G401.6 (cell line): ENCODE measurements around the gene ZNF217.
"Not testable (repeated sequence)": the region's sequence is repeated elsewhere in the genome, so short reads cannot be mapped to it uniquely, and the experiment has no call there.

Experiments
- FAIRE-seq: peaks from 2 replicates; lab custom pipeline; 2012; peaks lifted over from hg19 to GRCh38; lab: Jason Lieb, UNC

Gene ZNF217

DNA sequence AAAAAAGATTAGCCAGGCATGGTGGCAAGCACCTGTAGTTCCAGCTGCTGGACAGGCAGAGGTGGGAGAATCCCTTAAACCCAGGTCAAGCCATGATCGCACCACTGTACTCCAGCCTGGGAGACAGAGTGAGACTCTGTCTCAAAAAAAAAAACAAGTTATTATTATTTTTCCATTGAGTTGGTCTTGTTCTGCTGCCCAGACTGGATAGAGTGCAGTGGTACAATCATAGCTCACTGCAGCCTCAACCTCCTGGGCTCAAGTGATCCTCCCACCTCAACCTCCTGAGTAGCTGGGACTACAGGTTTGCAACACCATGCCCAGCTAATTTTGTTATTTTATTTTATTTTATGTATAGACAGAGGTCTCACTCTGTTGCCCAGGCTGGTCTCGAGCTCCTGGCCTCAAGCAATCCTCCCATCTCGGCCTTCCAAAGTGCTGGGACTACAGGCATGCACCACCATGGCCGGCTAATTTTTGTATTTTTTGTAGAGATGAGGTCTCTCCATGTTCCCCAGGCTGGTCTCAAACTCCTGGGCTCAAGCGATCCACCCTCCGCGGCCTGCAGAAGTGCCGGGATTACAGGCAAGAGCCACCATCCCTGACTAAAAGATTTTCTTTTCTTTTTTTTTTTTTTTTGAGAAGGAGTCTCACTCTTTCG is 31.4 kb downstream of the ZNF217 start:
- not testable (repeated sequence) for FAIRE-seq

DNA sequence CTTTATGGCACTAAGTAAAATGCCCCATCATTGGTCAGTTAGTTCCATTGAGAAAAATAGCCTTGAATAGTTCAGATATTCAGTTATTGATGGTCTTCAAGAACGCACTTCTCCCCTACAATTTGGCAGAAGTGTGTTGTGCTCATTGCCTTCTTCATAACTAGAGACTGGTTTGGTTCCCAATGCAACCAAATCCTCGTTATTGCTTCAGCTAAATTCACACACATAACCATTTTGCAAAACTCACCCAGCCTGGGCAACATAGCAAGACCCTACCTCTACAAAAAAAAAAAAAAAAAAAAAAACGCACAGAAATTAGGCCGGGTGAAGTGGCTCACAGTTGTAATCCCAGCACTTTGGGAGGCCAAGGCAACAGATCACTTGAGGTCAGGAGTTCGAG is 32.1 kb downstream of the ZNF217 start:
- FAIRE-seq, result no peak

DNA sequence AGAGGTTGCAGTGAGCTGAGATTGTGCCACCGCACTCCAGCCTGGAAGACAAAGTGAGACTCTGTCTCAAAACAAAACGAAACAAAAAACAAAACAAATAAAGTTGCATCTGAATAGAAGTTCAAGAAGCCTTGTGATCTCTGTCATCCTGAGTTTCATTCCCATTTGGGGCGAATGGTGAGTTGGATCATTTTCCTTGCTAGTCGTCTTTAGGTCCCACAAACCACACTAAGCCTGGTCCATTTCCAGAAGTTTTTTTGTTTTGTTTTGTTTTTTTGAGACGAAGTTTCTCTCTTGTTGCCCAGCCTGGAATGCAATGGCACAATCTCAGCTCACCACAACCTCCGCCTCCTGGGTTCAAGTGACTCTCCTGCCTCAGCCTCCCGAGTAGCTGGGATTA is 33.8 kb downstream of the ZNF217 start:
- FAIRE-seq, result no peak

DNA sequence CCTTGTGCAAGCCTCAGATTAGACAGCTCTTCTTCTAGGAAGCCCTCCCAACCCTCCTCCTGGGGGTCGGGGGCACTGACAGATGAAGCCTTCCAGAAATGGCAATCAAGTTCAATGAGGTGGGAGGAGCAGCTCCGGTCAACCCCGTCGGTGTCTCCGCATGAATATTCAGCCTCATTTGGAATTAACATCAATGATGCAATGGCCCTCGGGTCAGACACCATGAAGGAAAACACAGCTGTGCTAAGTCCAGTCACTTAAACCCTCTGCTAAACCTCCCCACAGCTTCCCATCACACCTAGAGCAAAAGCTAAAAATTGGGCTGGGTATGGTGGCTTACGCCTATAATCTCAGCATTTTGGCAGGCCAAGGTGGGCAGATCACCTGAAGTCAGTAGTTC is 36.5 kb downstream of the ZNF217 start:
- no peak for FAIRE-seq

DNA sequence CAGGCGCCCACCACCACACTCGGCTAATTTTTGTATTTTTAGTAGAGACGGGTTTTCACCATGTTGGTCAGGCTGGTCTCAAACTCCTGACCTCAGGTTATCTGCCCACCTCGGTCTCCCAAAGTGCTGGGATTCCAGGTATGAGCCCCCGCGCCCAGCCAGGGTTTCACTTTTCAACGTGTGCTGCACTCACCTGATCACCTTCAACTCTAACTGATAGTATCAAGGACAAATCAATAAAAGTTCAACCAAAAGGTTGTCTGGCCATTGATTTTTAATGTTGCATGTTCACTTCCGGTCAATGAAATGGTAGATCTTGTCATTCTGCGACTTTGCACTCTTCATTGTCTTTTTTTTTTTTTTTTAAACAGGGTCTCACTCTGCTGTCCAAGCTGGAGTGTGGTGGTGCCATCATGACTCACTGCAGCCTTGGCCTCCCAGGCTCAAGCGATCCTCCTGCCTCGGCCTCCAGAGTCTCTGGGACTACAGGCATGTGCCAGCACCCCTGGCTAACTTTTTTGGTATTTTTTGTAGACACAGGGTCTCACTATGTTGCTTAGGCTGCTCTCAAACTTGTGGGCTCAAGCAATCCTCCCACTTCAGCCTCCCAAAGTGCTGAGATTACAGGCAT is 37.3 kb downstream of the ZNF217 start:
- FAIRE-seq, result no peak

DNA sequence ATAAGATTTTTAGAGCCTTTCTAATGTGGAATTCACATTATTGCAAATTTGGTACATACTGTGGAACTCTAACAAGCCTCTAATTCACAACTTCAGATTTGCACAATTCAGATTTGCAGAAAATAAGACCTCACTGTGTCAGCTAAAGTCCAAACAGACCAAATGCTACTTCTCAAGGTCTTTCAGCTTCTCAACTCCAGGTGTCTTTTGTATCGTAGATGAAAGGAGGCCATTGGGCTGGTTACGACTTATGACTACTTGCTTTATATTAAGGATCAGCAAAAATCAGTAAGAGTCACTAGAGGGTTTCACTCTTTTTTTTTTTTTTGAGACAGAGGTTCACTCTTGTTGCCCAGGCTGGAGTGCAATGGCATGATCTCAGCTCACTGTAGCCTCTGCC is 37.8 kb downstream of the ZNF217 start:
- no peak for FAIRE-seq

DNA sequence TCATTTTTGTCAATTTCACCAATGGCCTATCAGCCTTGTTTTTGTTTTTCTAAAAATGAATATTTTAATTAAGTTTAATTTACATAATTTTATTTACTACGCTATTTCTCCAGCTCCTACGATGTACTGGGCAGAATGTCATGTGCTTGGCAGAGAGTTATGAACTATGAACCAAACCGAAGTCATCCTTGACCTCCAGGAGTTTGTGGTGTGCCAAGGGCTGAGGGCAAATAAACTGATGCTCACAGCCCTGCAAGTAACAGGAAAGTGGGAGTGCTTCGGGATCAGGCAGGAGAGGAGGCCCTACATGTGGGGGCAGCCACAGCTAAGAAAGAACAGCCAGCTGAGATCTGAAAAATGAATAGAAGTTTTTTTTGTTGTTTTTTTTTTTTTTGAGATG is 38.6 kb downstream of the ZNF217 start:
- FAIRE-seq, result no peak

DNA sequence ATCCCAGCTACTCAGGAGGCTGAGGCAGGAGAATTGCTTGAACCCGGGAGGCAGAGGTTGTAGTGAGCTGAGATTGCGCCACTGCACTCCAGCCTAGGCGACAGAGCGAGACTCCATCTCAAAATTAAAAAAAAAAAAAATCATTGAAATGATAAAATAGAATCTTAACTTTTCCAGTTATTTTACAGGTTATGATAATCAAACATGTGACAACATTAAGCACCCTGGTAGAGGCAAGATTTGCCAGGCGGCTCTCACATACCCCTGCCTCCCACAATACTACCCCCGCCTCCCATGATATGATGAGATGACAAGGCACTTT is 41.1 kb downstream of the ZNF217 start:
- not testable (repeated sequence) for FAIRE-seq

DNA sequence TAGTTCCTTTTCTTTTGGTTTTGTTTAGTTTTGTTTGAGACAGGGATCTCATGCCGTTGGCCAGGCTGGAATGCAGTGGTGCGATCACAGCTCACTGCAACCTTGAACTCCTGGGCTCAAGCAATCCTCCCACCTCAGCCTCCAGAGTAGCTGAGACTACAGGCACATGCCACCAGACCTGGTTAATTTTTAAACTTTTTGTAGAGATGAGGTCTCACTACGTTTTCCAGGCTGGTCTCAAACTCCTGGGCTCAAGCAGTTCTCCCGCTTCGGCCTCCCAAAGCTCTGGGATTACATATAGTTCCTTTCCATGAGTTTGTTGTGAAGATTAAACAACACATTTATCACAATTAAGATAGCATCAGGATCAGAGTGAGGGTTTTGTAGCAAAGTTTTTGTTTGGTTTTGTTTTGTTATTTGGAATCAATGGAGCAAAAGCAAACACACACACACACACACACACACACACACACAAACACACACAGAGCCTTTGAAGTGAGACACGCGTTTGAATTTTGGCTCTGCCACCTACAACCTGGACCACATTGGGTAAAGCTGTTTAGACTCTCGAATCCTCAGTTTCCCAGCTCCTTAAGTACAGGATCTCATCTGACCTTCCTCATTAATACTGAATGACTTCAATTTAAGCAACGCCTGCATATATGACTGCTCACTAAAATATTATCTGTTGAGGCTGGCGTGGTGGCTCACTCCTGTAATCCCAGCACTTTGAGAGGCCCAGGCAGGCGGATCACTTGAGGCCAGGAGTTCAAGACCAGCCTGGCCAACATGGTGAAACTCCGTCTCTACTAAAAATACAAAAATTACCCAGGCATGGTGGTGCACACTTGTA is 41.7 kb downstream of the ZNF217 start:
- not testable (repeated sequence) for FAIRE-seq

DNA sequence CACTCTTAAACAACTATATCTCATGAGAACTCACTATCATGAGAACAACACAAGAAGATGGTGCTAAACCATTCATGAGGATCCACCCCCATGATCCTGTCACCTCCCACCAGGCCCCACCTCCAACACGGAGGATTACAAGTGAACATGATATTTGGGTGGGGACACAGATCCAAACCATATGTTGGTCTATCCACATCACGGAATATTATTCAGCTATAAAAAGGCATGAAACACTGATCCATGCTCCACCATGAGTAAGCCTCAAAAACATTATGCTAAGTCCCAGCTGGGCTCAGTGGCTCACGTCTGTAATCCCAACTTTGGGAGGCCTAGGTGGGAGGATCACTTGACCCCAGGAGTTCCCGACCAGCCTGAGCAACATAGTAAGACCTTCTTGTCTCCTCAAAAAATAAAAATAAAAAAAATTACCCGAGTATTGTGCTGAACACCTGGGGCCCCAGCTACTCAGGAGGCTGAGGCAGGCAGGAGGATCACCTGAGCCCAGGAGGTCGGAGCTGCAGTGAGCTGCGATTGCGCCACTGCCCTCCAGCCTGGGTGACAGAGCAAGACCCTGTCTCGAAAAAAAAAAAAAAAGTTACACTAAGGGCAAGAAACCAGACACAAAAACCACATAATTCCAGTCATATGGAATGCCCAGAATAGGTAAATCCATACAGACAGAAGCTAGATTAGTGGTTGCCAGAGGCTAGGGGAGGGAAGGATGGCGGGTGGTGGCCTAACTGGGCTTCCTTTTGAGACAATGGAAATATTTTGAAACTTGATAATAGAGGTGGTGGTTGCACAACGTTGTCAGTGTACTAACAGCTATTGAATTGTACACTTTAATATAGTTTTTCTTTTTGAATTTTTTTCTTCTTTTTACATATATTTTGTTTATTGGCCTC is 43.1 kb downstream of the ZNF217 start:
- FAIRE-seq, result no peak

DNA sequence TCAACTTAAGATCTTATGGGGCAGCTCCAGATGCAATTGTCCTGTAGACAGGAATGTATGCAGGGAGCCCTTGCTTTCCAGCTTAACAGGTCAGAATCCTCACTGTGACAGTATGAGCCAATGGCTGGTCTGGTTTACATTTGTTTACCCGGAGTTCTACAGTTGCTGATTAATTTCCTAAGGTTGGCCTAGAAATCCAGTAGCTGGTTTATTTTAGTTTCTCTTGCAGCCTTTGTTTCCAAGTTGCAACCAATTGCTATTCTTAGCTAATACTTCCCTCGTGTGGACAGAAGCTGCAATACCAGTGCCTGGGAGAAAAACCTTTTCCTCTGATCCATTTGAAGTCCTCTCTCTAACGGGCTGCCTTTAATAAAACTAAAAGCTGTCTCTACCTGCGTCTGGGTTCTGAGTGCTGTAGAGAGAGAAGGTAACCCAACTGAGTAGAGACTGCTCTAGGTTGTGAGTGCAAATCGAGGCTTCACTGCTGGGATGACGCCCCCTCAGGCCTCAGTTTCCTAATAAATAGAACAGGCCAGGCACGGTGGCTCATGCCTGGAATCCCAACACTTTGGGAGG is 45.9 kb downstream of the ZNF217 start:
- FAIRE-seq, result peak; percentile 96

DNA sequence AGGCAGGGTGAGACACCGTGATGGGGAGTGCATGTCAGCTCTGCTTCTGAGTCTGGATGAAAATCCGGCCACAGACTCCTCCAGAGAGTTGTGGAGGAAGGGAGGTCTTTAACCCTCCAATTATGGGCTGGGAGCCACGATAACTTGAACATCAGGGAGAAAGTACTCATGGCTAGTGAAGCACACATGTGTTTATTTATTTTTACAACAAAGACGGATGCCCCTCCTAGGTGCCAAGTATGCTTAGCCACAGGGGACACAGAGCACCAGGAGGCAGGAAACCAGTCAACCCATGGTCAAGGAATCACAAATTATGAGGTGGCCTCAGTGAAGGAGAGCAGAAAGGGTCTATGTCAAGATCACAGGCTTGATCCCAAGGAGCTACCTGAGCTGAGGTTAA is 54.1 kb downstream of the ZNF217 start:
- FAIRE-seq, result no peak

DNA sequence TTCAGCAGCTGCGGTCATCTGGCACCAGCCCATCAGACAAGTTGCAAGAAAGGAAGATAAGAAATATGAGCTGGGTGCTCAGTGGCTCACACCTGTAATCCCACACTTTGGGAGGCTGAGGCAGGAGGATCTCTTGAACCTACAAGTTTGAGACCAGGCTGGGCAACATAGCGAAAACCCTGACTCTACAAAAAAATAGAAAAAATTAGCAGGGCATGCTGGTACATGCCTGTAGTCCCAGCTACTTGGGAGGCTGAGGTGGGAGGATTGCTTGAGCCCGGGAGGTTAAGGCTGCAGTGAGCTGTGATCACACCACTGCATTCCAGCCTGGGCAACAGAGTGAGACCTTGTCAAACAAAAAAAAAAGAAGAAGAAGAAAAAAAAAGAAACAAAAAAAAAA is 57.3 kb downstream of the ZNF217 start:
- FAIRE-seq, result not testable (repeated sequence)

DNA sequence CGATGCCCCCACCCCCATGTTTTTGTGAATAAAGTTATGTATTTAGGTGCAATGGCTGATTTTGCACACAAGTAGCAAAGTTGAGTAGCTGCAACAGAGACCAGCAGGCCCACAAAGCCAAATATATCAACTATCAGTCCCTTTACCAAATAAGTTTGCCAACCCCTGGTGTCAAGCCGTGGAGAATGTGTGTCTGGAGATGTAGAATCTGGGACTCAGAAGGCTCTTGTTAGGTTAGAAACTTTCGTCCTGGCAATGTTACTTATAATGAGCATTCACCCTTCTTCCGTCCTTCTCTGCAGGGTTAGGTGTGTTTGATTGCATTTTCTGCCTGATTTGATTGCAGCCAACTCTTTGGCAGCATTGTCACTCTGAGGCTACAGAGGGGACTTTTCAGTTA is 57.8 kb downstream of the ZNF217 start:
- no peak for FAIRE-seq

DNA sequence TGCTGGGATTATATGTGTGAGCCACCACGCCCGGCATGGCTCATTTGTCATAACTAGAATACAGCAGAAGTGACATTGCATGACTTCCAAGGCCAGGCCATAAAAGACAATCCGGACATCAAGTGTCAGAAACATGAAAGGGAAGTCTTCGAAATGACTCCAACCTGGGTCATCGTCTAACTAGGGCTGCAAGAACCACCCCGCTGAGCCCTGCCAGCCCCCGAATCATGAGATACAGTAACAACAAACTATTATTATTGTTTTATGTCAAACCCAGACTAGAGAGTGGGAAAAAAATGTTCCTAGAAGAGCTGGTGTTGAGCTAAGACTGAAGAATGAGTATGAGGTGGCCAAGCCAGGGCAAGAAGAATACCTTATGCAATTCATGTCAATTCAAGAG is 59.6 kb downstream of the ZNF217 start:
- FAIRE-seq, result no peak

DNA sequence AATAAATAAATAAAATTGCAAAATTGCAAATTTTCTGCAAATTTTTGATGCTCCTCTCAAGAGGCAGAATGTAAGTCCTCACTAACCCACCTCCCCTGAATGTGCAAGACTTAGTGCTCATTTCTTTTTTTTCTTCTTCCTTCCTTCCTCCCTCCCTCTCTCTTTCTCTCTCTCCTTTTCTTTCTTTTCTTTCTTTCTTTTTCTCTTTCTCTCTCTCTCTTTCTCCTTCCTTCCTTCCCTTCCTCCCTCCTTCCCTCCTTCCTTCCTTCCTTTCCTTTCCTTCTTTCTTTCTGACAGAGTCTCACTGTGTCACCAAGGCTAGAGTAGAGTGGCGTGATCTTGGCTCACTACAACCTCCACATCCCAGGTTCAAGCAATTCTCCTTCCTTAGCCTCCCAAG is 60.1 kb downstream of the ZNF217 start:
- FAIRE-seq, result no peak

DNA sequence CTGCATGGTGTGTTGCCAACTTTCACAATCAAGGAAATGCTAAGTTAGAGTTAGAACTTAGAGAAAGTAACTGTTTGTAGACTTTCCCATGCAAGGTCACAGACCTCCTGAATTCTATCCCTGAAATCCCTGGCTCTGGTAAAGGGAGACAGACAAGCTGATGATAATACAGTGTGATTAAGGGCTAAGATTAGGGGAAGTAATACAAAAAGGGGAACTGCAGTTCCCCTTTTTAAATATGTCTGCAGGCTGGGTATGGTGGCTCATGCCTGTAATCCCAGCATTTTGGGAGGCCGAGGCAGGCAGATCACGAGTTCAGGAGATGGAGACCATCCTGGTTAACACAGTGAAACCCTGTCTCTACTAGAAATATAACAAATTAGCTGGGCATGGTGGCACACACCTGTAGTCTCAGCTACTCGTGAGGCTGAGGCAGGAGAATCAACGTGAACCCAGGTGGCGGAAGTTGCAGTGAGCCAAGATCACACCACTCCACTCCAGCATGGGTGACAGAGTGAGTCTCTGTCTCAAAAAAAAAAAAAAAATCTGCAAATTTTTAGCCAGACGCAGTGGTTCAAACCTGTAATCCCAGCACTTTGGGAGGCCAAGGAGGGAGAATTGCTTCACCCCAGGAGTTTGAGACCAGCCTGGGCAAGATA is 60.9 kb downstream of the ZNF217 start:
- not testable (repeated sequence) for FAIRE-seq

DNA sequence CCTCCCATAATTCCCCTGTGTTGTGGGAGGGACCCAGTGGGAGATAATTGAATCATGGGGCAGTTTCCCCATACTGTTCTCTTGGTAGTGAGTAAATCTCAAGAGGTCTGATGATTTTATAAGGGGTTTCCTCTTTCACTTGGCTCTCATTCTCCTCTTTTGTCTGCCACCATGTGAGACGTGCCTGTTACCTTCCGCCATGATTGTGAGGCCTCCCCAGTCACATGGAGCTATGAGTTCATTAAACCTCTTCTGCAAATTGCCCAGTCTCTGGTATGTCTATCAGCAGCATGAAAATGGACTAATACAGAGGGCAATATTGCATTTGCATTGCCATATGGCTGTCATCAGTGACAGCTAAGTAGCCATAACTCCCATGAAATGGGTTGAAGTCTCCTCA is 63.2 kb downstream of the ZNF217 start:
- no peak for FAIRE-seq

DNA sequence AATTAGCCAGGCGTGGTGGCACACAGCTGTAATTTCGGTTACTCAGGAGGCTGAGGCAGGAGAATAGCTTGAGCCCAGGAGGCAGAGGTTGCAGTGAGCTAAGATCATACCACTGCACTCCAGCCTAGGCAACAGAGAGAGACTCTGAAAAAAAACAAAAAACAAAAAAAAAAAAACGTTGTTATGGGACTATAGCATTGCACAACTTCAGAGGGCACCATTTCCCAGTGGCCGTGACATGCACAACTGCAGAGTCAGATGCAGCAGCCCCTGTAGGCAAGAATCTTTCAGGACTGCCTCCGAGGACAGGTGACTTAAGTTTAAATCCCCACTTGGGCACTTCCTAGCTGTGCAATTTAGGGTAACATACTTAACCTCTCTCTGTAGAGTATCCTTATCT is 64.0 kb downstream of the ZNF217 start:
- no peak for FAIRE-seq

DNA sequence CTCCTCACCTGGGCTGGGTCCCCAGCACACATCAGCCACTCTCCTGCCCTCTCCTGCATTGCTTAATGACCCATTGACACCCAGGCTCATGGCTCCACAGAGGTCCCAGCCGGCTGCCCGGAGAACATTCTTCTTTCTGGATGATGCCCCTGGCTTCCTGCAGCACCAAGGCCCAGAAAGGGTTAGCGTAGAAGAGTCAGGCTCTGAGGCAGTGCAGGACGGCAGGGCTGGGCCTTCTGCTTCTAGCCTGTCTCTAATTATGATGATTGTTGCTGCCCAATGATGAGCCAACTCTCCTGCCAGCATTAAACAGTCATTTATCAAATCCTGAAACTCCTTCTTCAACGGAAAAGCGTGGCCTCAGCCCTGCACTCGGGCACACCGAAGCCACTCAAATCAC is 66.4 kb downstream of the ZNF217 start:
- no peak for FAIRE-seq

DNA sequence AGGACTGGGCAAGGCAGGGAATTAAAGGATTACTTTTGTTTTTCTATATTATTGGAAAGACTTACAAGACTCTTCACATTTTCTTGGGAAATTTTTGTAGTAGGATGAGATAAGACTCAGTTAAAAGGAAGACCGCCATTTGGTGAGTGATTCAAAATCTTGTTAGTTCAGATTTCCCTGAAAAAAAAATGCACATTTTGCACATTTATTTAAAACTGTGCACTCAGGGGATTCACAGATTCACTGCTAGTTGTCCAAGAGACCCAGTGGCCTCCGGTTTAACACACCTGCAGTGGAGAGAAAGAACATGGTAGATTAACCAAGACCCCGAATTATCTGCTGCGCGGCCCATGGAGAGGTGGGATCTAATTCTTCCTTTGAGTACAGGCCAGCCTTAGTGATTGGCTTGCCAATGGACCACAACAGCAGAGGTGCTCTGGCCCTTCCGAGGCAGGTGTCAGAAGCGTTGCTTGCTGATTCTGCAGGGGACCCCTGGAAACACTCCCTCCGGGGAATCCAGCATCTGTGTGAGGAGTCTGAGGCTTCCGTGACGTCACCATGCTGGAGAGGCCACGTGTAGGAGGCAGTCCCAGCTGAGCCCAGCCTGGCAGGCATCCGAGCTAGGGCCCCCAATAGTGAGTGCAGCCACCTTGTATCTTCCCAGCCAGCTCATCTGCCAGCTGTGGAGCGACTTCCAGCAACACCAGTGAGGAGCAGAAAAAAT is 68.9 kb downstream of the ZNF217 start:
- FAIRE-seq, result no peak
